22Rv1 (cell line): ENCODE data around the gene JADE2.

ENCODE experiments used
- H3K27ac ChIP-seq: fragments of 450-650 bp; 2 replicates; pipeline ENCODE4 v1.5.1; 2017
- CTCF ChIP-seq: fragments of 450-650 bp; IDR thresholded peaks from 2 replicates; pipeline ENCODE4 v1.5.1; 2017; ENCODE audit warnings: mild to moderate bottlenecking
- ZFX ChIP-seq: fragments of 450-650 bp; IDR thresholded peaks from 2 replicates; pipeline ENCODE4 v1.6.1; 2017; ENCODE audit warnings: antibody characterized with exemption, borderline replicate concordance

JADE2 gene

DNA sequence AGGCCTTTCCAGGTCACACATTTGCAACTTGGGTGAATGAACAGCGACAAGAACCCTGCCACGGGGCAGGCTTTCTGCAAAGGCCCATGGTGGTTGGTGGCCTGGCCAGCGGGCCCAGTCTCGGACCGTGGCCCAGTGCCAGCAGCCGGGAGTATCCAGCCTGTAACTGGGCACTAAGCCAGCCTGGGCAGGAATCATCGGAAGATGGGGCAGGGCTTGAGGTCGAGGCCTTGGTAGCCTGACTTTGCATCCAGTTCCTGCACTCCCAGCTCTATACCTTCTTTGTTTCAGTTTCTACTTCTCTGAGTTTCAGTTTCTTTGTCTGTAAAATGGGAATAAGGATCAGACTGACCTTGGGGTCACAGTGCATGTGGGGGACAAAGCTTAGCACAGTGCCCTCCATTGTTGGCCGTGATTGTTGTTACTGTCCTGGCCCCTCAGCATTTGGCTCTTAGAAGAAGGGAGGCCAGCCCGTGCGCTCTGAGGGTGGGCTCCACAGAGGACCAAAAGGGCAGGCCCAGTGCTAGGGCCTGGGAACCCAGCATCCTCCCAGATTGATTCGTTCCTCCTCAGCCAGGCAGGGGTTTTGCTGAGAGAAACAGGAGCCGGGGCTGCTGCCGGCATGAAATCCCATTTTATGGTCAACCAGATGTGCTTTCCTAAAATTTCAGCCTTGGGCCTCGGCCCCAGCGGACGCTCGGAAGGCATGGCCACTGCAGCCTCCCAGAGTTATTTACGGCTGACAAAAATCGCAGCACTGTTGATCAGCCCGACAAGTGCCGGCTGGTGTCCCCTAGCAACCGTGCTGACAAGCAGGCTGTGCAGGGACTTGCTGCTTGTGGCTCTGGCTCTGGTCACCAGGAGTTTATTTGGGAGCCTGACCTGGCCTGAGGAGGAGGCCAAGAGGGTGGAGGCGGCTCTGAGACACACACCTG is 43.6 kb downstream of the JADE2 start:
- H3K27ac ChIP-seq = no peak overlapping the region
- TF ChIP-seq CTCF = no peak
- no peak for TF ChIP-seq ZFX

DNA sequence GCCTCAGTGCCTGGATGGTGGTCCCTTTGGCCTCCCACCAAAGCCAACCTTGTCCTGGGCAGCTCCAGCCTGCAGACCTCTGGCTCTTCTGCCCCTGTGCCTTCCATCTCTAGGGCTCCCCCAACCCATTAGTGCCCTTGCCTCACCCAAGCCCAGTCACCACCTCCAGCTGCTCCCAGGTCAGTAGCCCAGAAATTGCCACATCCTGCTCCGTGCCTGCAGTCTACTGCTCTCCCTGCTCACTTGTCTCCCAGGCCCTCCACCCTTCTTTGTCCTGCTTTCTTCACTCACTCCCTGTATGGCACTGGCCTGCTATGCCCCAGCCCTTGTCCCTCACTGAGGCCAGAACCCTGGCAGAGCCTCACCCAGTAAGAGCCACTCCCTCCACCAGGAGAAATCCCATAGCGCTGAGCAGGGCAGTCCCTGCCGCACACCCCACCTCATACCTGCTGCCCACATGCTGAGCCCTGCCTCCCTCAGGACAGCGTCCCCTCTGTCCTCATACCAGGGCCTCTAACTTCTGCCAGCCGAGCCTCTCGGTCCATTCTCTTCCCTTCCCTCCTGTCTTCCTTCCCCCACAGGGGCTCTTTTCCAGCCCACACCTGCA is 44.4 kb downstream of the JADE2 start:
- TF ChIP-seq ZFX = no peak
- no peak for TF ChIP-seq CTCF
- no peak overlapping the region for H3K27ac ChIP-seq

- H3K27ac ChIP-seq = no peak overlapping the region
- TF ChIP-seq ZFX (no peak), CTCF (no peak)
These were observed 44.9 kb downstream of the JADE2 start for GRCh38 chr5:134570365-134570758.

DNA sequence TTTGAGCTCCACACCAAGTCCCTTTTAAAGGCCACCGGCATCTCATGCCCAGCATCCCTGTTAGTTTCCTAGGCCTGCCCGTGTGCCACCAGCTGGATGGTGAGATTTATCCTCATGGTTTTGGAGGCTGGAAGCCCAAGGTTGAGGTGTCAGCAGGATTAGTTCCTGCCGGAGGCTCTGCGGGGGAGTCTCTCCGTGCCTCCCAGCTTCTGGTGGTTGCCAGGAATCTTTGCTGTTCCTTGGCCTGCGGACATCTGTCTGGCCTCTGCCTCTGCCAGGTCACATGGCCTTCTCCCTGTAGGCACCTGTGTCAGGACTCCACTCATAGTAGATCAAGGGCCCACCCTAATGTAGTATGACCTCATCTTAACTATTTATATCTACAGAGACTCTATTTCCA is 45.4 kb downstream of the JADE2 start:
- no peak overlapping the region for H3K27ac ChIP-seq
- TF ChIP-seq CTCF (no peak), ZFX (no peak)

GRCh38 chr5:134571693-134572405 is 46.4 kb downstream of the JADE2 start:
- no peak overlapping the region for H3K27ac ChIP-seq
- TF ChIP-seq ZFX (no peak), CTCF (no peak)

GRCh38 chr5:134572811-134573210 is 47.3 kb downstream of the JADE2 start:
- H3K27ac ChIP-seq = no peak overlapping the region
- TF ChIP-seq CTCF = no peak
- no peak for TF ChIP-seq ZFX

GRCh38 chr5:134574521-134574920 is 49.1 kb downstream of the JADE2 start:
- TF ChIP-seq ZFX = no peak
- H3K27ac ChIP-seq = no peak overlapping the region
